K562 (cell line): Measurements from ENCODE around the gene COMMD9. TPM values are rescaled to one million over a fixed set of nuclear protein-coding genes. Genes with fewer than 3 reads are reported as not detected.

Experiments used
- ATAC-seq: fragments of 200-7000 bp; cut with Tn5 transposase; 3 replicates; pipeline ENCODE4 v1.9.1; 2020; ENCODE audit warnings: moderate library complexity
- BruUV-seq: library from RNA; stranded (reverse); fragments of 400-500 nt; replicated peaks from 2 replicates; lab custom pipeline; 2021; lab: Mats Ljungman, UMichigan
- CTCF ChIA-PET: fragments of 300-600 bp; formaldehyde crosslinking; extraction: SDS; loops from one replicate; lab custom pipeline; 2021; ENCODE audit warnings: low intra/inter-chr PET ratio; lab: Yijun Ruan, JAX
- POLR2A ChIA-PET: fragments of 300-600, 350-650 bp; sonication (Branson Sonifier 250); formaldehyde crosslinking; extraction: SDS; loops from one replicate; lab custom pipeline; 2021; ENCODE audit warnings: antibody characterized with exemption, inconsistent platforms; lab: Yijun Ruan, JAX
- DNase-seq, 4 experiments: peaks; one replicate each; pipeline versions ENCODE4 v3.0.0 to v3.0.0-alpha.2; 2011 to 2018; ENCODE audit warnings: low spot score in 3 of 4, mixed read lengths in 3 of 4; ENCODE audit errors: extremely low read depth in 1 of 4
- FAIRE-seq: peaks from 2 replicates; lab custom pipeline; 2011; peaks lifted over from hg19 to GRCh38; lab: Jason Lieb, UNC
- H2AFZ ChIP-seq: 2 replicates; pipeline ENCODE4 v1.6.0; 2011; ENCODE audit warnings: low read depth, low read length, control low read depth, inconsistent platforms
- H3K27ac ChIP-seq: fragments of 200-600 bp; 3 replicates; pipeline ENCODE4 v1.8.0; 2011; ENCODE audit warnings: low read depth, mild to moderate bottlenecking, control low read depth, inconsistent platforms, low read length, moderate library complexity, mixed read lengths; ENCODE audit errors: extremely low read depth
- H3K27me3 ChIP-seq, 2 experiments: fragments of 300-600 bp in 1 of 2; 2 replicates in 1 of 2; 3 replicates in 1 of 2; pipeline versions ENCODE4 v1.6.0 to v1.8.0; 2011; ENCODE audit warnings: inconsistent platforms in 2 of 2, low read length in 2 of 2, mild to moderate bottlenecking in 1 of 2, mixed read lengths in 1 of 2, moderate library complexity in 1 of 2; ENCODE audit not compliant: control insufficient read depth in 2 of 2, insufficient read depth in 2 of 2
- H3K36me3 ChIP-seq: fragments of 300-600 bp; 3 replicates; pipeline ENCODE4 v1.8.0; 2011; ENCODE audit warnings: mild to moderate bottlenecking, low read length, inconsistent platforms; ENCODE audit not compliant: control insufficient read depth, insufficient read depth
- H3K4me1 ChIP-seq, 2 experiments: fragments of 200-600 bp in 1 of 2; replicated peaks in 1 of 2; 2 replicates in 1 of 2; 3 replicates in 1 of 2; pipeline versions ENCODE4 v1.5.1 to v1.8.0; 2011; ENCODE audit warnings: inconsistent platforms in 2 of 2, low read length in 2 of 2, mild to moderate bottlenecking in 1 of 2, mixed read lengths in 1 of 2, moderate library complexity in 1 of 2; ENCODE audit not compliant: control insufficient read depth in 2 of 2, insufficient read depth in 2 of 2
- H3K4me2 ChIP-seq: 2 replicates; pipeline ENCODE4 v1.6.1; 2011; ENCODE audit warnings: low read length, control low read depth, inconsistent platforms, mixed read lengths; ENCODE audit not compliant: insufficient read depth
- H3K4me3 ChIP-seq: fragments of 200-600 bp; sonication (generic), shearing (Covaris generic); 2 replicates; pipeline ENCODE4 v1.5.1; 2016; ENCODE audit warnings: control low read depth, inconsistent platforms
- H3K79me2 ChIP-seq: fragments of 200-600 bp; 3 replicates; pipeline ENCODE4 v1.8.0; 2011; ENCODE audit warnings: low read length, inconsistent platforms; ENCODE audit not compliant: control insufficient read depth, insufficient read depth
- H3K9ac ChIP-seq, 2 experiments: 2 replicates each; pipeline versions ENCODE4 v1.6.0 to v1.6.1; 2011; ENCODE audit warnings: low read depth in 2 of 2, low read length in 2 of 2, control low read depth in 1 of 2, inconsistent platforms in 1 of 2, mild to moderate bottlenecking in 1 of 2, mixed read lengths in 1 of 2; ENCODE audit not compliant: insufficient read depth in 1 of 2
- H3K9me1 ChIP-seq: one replicate; pipeline ENCODE4 v1.6.0; 2011; ENCODE audit warnings: inconsistent platforms, mild to moderate bottlenecking, low read length, moderate library complexity; ENCODE audit not compliant: control insufficient read depth, insufficient read depth
- H3K9me3 ChIP-seq: replicated peaks from 2 replicates; pipeline ENCODE4 v1.5.1; 2011; ENCODE audit warnings: low read depth, low read length, inconsistent platforms; ENCODE audit not compliant: control insufficient read depth, insufficient read depth
- H4K20me1 ChIP-seq: replicated peaks from 2 replicates; pipeline ENCODE4 v1.6.1; 2011; ENCODE audit warnings: low read length, inconsistent platforms, mixed read lengths; ENCODE audit not compliant: control insufficient read depth, insufficient read depth
- BRD9 ChIP-seq: fragments of 450-650 bp; IDR thresholded peaks from 2 replicates; pipeline ENCODE4 v1.6.1; 2018; ENCODE audit warnings: low read depth; ENCODE audit not compliant: partially characterized antibody
- CEBPB ChIP-seq: fragments of 450-650 bp; IDR thresholded peaks from 2 replicates; pipeline ENCODE4 v1.6.1; 2016; ENCODE audit warnings: missing genetic modification characterization, missing compliant biosample characterization
- CEBPG ChIP-seq, 3 experiments: fragments of 200-800 bp in 1 of 3; sonication (Bioruptor generic) in 1 of 3; sonication (generic) in 1 of 3; formaldehyde crosslinking in 1 of 3; IDR thresholded peaks in 2 of 3; conservative IDR thresholded peaks in 1 of 3; 2 replicates each; pipeline versions ENCODE4 v1.6.1 to v1.8.0; 2016 to 2022; ENCODE audit warnings: missing compliant biosample characterization in 2 of 3, missing genetic modification characterization in 2 of 3, mild to moderate bottlenecking in 1 of 3, missing genetic modification reagents in 1 of 3
- CUX1 ChIP-seq: fragments of 200-800 bp; sonication (Bioruptor generic); IDR thresholded peaks from 2 replicates; pipeline ENCODE4 v1.6.1; 2016; ENCODE audit warnings: missing genetic modification characterization, missing compliant biosample characterization
- SPI1 ChIP-seq: IDR thresholded peaks from 2 replicates; pipeline ENCODE4 v1.6.1; 2011; ENCODE audit warnings: low read depth, low read length, control low read depth, borderline replicate concordance
- ZNF121 ChIP-seq: sonication (generic); formaldehyde crosslinking; conservative IDR thresholded peaks from 2 replicates; pipeline ENCODE4 v1.8.0; 2022; ENCODE audit warnings: missing genetic modification reagents
- WGBS: fragments of 100-300 bp; shearing (Covaris generic); methylation state at CpG from one replicate; pipeline ENCODE4 v1.1.6; 2016; ENCODE audit warnings: low coverage, mixed read lengths; ENCODE audit not compliant: insufficient coverage; ENCODE audit errors: missing lambda C conversion rate; 5-methylcytosine and 5-hydroxymethylcytosine counted together
- in situ Hi-C: fragments of 300-500 bp; cut with MboI; formaldehyde crosslinking; loops from 4 replicates; pipeline ENCODE4 v1.15.0; 2018; ENCODE audit warnings: inconsistent platforms, mixed read lengths
- intact Hi-C: fragments of 100-400 bp; cut with micrococcal nuclease; formaldehyde crosslinking; loops from 2 replicates; pipeline ENCODE4 v1.14.2; 2022
- polyA plus RNA-seq, 8 experiments: library from polyadenylated mRNA; depleted of rRNA in 4 of 8; stranded (reverse) in 5 of 8; unstranded in 3 of 8; fragments of >200 nt; fragmentation: Nextera tagmentation in 2 of 8; fragmentation: Illumina TruSeq in 1 of 8; extraction: Ambion mirVana in 2 of 8; extraction: Trizol in 1 of 8; gene quantifications; 2 replicates each; pipeline versions ENCODE4 v1.2.1 to v1.2.3, GENCODE V29; 2011 to 2014; ENCODE audit warnings: inconsistent platforms in 1 of 8, missing spikeins in 1 of 8
- total RNA-seq, 7 experiments: library from RNA; depleted of rRNA in 6 of 7; stranded (reverse); fragments of >200 nt in 6 of 7; fragmentation: Illumina TruSeq in 2 of 7; extraction: Trizol in 2 of 7; gene quantifications; 2 replicates each; pipeline versions ENCODE4 v1.2.1 to v1.2.3, GENCODE V29; 2011 to 2021; ENCODE audit warnings: low replicate concordance in 1 of 7

COMMD9 gene
- total and polyA plus RNA-seq, 9 of the 15 experiments (the other 6 are each of a cell fraction or from before 2014, with no cell fraction given), result 27.3 to 121 (median 48.0) TPM

GRCh38 chr11:36288442-36289225 lies 590 bp downstream of the COMMD9 start:
- no peaks in the 10 kb centered on the region for H3K27me3 ChIP-seq
- ChIA-PET POLR2A (interaction anchor here (0.7 to 0.9 kb wide), 3 partner anchors 18 to 466 kb away, joined by 3 to 4 read pairs (median 3); no protein-coding TSS in a partner anchor), CTCF (no interaction called here)
- H3K4me2 ChIP-seq, result peak overlapping the region; percentile 91
- H3K4me1 ChIP-seq, result peaks cover 0 to 2% of the 10 kb centered on the region in 2 experiments; a peak in 1 of 5 replicates
- peak; percentile 37 for ATAC-seq
- peak overlapping the region; percentile 63 for H3K4me3 ChIP-seq
- TF ChIP-seq CEBPG (CRISPR knock-in tag; IDR thresholded peaks at IDR 0.05), result peak; percentile 75
- TF ChIP-seq CEBPG (tag; conservative IDR thresholded peaks at IDR 0.05 in 1 of 2, IDR thresholded peaks at IDR 0.05 in 1 of 2), result peak; percentile 67 to 81
- peak; percentile 94 for TF ChIP-seq CEBPB (tag)
- 0 out of 2 replicates have a peak, but pooled peaks have one; percentile 16 for TF ChIP-seq CUX1 (CRISPR knock-in tag)
- TF ChIP-seq SPI1, result peak; percentile 70
- TF ChIP-seq ZNF121 (CRISPR knock-in tag), result peak; percentile 81
- TF ChIP-seq BRD9, result no peak
- no peaks in the 10 kb centered on the region; the same call in 2 of the 3 replicates for H3K79me2 ChIP-seq
- intact Hi-C loops, result no loop called here
- peak in 3 of 4 experiments; percentile 19 to 21 (median 20) for DNase-seq
- no peaks in the 10 kb centered on the region for H3K9me1 ChIP-seq
- H2AFZ ChIP-seq, result peak overlapping the region; percentile 99
- in situ Hi-C loops, result no loop called here
- BruUV-seq, result TSS peak; percentile 71
- peak overlapping the region; percentile 69 to 88 for H3K9ac ChIP-seq
- no peaks in the 10 kb centered on the region for H3K9me3 ChIP-seq
- 35% methylated on average over 31 of the region's 31 CpGs for WGBS
- no peaks in the 10 kb centered on the region for H3K36me3 ChIP-seq
- peak overlapping the region; percentile 29; the same call in 2 of the 3 replicates for H3K27ac ChIP-seq
- no peaks in the 10 kb centered on the region for H4K20me1 ChIP-seq
- FAIRE-seq, result no peak
